Measurements from ENCODE around the gene ETV3.

Gene ETV3

DNA sequence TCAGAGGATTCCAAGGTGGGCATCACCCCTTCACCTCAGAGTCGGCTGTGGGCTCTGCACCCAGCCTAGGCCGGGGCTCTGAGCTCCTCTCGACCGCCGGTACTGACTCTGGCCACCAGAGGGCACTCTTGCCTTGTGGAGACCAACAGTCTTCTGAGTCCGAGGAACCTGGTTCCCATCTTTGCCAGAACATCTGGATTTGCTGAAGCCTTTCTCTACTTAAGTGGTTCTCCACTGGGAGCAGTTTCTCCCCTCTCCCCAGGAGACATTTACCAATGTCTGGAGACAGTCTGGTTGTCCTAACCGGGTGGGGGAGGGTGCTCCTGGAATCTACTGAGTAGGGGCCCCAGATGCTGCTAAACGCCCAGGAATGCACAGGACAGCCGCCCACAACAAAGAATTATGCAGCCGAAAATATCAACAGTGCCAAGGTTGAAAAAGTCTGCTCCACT lies 48.0 kb downstream of the ETV3 start:
- DNase-seq: peak; percentile 82

DNA sequence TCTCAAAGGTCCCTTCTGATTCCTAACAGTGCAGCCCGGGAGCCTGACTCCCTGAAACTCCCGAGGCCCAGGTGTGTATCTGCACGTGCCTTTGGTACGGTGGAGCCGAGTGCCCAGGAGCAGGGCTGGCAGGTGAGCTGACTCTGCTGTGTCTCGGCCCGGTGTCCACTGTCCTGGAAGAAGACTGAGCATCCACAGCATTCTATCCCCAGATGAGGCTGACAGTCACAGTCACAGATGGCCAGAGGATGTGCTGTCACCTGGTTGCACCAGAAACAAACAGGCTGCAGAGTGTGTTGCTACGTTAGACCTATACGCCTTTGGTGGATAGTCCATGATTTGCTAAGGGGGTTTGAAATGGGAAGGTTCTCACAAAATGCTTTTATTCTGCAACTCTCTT lies 48.4 kb downstream of the ETV3 start:
- no peak for DNase-seq

DNA sequence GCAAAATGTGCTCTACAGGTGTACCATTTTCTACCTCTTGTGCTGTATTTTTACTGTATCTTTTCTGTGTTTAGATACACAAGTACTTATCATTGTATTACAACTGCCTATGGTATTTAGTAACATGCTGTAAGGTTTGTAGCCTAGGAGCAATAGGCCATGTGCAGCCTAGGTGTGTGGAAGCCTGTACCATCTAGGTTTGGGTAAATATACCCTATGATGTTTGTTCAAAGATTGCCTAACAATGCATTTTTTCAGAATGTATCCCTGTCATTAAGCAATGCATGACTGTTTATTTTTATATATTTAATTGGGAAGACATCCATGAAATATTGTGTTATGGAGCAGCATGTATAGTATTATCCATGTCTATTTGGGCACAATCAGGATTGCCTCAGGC lies 49.6 kb downstream of the ETV3 start:
- no peak for DNase-seq

DNA sequence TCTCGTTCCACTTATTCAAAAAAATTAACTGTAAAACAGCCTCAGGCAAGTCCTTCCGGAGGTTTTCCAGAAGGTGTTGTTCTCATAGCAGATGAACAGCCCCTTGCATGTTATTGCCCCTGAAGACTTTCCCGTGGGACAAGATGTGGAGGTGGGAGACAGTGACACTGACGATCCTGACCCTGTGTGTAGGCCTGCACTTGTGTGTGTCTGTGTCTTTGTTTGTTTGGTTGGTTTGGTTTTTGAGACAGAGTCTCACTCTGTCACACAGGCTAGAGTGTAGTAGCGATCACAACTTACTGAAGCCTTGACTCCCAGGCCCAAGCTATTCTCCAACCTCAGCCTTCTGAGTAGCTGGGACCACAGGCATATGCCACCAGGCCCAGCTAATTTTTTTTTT lies 51.2 kb downstream of the ETV3 start:
- DNase-seq: no peak

DNA sequence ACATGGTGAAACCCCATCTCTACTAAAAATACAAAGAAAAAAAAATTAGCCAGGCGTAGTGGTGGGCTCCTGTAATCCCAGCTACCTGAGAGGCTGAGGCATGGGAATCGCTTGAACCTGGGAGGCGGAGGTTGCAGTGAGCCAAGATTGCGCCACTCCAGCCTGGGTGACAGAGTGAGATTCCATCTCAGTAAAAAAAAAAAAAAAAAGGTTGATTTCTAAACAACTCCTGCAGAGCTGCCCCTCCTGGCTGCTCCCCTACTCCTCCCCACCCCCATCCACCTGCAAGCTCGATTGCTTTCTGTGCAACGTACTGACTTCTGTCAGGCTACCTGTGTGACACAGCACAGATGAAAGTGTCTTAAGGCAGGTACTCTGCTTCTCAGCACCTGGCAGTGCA lies 51.9 kb downstream of the ETV3 start:
- DNase-seq: no peak

DNA sequence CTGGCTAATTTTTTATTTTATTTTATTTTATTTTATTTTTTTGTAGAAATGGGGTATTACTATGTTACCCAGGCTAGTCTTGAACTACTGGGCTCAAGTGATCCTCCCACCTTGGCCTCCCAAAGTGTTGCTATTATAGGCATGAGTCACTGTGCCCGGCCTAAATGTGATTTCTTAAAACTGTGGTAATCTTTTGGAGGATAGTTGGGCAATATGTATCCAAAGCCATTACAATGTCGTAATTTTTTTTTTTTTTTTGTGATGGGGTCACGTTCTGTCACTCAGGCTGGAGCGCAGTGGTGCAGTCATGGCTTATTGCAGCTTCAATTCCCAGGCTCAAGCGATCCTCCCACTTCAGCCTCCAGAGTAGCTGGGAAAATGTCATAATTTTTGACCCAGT lies 52.8 kb downstream of the ETV3 start:
- no peak for DNase-seq

DNA sequence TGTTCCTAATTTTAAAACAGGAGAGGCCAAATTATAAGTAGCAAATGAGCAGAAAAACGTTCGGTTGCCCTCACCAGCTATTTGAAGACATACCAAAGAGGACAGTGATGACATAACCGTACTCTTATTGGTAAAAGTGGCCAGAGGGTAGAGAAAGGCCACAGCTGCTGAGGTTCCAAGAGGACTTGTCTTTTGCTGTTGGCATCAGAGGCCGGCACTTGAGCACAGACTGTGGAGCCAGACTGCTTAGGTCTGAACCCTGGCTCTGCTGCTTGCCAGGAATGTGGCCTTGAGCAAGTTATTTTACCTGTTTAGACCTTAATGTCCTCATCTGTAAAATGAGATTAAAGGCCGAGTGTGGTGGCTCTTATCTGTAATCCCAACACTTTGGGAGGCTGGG lies 53.5 kb downstream of the ETV3 start:
- no peak for DNase-seq

DNA sequence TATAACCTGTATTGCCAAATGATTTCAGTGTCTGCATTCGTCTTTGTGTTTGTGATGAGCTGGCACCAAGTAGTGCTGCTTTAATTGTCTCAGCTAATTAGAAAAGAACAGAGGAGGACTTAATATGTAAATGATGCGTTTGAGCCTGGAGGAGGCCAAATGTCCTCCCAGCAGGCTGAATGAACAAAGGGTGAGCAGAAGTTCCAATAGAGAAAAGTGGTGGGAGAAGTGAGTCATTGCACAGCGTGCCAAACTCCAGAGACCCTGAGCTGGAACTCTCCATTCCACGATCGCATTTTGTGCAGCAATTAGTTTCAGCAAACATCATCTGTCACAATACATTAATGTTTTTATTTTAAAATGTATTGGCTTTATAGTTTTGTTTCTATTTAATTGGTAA lies 56.5 kb downstream of the ETV3 start:
- DNase-seq: no peak

DNA sequence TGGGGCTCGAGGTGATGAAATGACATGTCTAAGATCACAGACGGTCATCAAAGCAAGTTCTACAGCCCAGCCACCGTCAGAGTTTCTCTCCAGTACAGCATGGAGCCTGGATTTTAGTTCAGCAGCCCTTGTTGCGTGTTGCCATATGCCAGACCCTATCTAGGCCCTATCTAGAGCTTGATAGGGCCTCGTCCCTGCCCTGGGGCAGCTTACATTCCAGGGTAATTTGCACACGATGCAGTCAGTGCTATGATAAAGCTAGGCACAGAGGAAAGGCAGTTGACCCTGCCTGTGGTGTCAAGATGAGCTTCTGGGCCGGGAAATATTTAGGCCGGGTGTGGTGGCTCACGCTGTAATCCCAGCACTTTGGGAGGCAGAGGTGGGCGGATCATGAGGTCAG lies 57.5 kb downstream of the ETV3 start:
- DNase-seq: no peak

DNA sequence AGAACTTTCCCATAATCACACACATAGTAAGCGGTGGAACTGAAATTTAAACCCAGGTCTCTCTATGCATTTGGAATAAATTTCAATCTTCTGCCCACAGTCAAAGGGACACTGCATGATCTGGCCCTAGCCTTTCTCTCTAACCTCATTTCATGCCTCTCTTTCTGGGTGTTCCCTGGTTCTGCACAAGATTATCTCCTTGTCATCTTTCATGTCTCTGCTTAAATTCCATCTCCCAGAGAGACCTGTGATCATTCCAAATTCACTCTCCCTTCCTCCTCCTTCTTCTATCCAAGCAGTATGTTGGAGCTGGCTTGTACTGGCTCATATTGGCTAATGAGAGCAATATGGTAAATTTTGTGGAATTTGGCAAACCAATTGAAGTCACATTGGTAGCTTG lies 60.8 kb downstream of the ETV3 start:
- no peak for DNase-seq

DNA sequence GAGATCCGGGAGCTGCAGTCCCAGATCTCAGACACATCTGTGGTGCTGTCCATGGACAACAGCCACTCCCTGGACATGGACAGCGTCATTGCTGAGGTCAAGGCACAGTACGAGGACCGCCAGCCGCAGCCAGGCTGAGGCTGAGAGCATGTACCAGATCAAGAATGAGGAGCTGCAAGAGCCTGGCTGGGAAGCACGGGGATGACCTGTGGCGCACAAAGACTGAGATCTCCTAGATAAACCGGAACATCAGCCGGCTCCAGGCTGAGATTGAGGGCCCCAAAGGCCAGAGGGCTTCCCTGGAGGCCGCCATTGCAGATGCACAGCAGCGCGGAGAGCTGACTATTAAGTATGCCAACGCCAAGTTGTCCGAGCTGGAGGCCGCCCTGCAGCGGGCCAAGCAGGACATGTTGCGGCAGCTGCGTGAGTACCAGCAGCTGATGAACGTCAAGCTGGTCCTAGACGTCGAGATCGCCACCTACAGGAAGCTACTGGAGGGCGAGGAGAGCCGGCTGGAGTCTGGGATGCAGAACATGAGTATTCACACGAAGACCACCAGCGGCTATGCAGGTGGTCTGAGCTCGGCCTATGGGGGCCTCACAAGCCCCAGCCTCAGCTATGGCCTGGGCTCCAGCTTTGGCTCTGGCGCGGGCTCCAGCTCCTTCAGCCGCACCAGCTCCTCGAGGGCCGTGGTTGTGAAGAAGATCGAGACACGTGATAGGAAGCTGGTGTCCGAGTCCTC lies 64.1 kb downstream of the ETV3 start:
- DNase-seq: peak; percentile 36

All from NCI-H1436 (cell line).